SK-N-SH treated with all-trans-retinoic acid at 6 μM for 48 hours (cell line): ENCODE data around the gene EDARADD.

Experiments
- ARNTL ChIP-seq: fragments of 450-650 bp; formaldehyde crosslinking; IDR thresholded peaks from 2 replicates; pipeline ENCODE4 v1.5.0; 2020; ENCODE audit warnings: low read depth, mild to moderate bottlenecking, moderate library complexity, borderline replicate concordance
- BACH2 ChIP-seq: fragments of 250-450 bp; sonication (Bioruptor Pico); IDR thresholded peaks from 2 replicates; pipeline ENCODE4 v1.9.0; 2021; ENCODE audit warnings: mild to moderate bottlenecking, borderline replicate concordance
- CREB5 ChIP-seq: fragments of 250-450 bp; sonication (Bioruptor Pico); IDR thresholded peaks from 2 replicates; pipeline ENCODE4 v1.5.1; 2020; ENCODE audit warnings: low read depth, mild to moderate bottlenecking, moderate library complexity
- CSDC2 ChIP-seq: fragments of 250-450 bp; sonication (Bioruptor Pico); IDR thresholded peaks from 2 replicates; pipeline ENCODE4 v1.5.0; 2020; ENCODE audit warnings: mild to moderate bottlenecking, moderate library complexity
- CSRNP3 ChIP-seq: fragments of 250-450 bp; sonication (Bioruptor Pico); IDR thresholded peaks from 2 replicates; pipeline ENCODE4 v1.5.1; 2021; ENCODE audit warnings: mild to moderate bottlenecking, moderate library complexity
- ESRRG ChIP-seq: fragments of 250-450 bp; sonication (Bioruptor Pico); IDR thresholded peaks from 2 replicates; pipeline ENCODE4 v1.6.1; 2021; ENCODE audit warnings: mild to moderate bottlenecking
- ISL1 ChIP-seq: fragments of 250-450 bp; sonication (Bioruptor Pico); IDR thresholded peaks from 2 replicates; pipeline ENCODE4 v2.1.2; 2022; ENCODE audit warnings: mild to moderate bottlenecking, moderate library complexity
- PATZ1 ChIP-seq: fragments of 250-450 bp; sonication (Bioruptor Pico); IDR thresholded peaks from 2 replicates; pipeline ENCODE4 v1.8.0; 2020; ENCODE audit warnings: mild to moderate bottlenecking, moderate library complexity, borderline replicate concordance
- TCF4 ChIP-seq: fragments of 250-450 bp; sonication (Bioruptor Pico); IDR thresholded peaks from 2 replicates; pipeline ENCODE4 v1.8.0; 2021; ENCODE audit warnings: mild to moderate bottlenecking, moderate library complexity, borderline replicate concordance
- TOX ChIP-seq: fragments of 250-450 bp; sonication (Bioruptor Pico); IDR thresholded peaks from 2 replicates; pipeline ENCODE4 v1.8.0; 2021; ENCODE audit warnings: mild to moderate bottlenecking, moderate library complexity, borderline replicate concordance
- ZFP3 ChIP-seq: fragments of 250-450 bp; sonication (Bioruptor Pico); IDR thresholded peaks from 2 replicates; pipeline ENCODE4 v1.5.0; 2020; ENCODE audit warnings: mild to moderate bottlenecking, moderate library complexity
- ZFP30 ChIP-seq: fragments of 450-650 bp; formaldehyde crosslinking; IDR thresholded peaks from 2 replicates; pipeline ENCODE4 v1.5.0; 2022; ENCODE audit warnings: mild to moderate bottlenecking, moderate library complexity
- ZNF70 ChIP-seq: fragments of 450-650 bp; formaldehyde crosslinking; IDR thresholded peaks from 2 replicates; pipeline ENCODE4 v1.5.0; 2020; ENCODE audit warnings: mild to moderate bottlenecking, moderate library complexity
- ZNF8 ChIP-seq: fragments of 450-650 bp; formaldehyde crosslinking; IDR thresholded peaks from 2 replicates; pipeline ENCODE4 v1.5.0; 2020; ENCODE audit warnings: mild to moderate bottlenecking, moderate library complexity

GRCh38 chr1:236489710-236490377 lies 95.8 kb downstream of the EDARADD start:
- TF ChIP-seq ZFP30 (CRISPR knock-in tag) (no peak), BACH2 (CRISPR knock-in tag) (no peak), CREB5 (CRISPR knock-in tag) (no peak), PATZ1 (CRISPR knock-in tag) (no peak), ZNF8 (CRISPR knock-in tag) (no peak), CSDC2 (CRISPR knock-in tag) (no peak), ZNF70 (CRISPR knock-in tag) (no peak), ARNTL (CRISPR knock-in tag) (no peak), TCF4 (CRISPR knock-in tag) (no peak), TOX (no peak), CSRNP3 (CRISPR knock-in tag) (no peak), ESRRG (no peak), ISL1 (CRISPR knock-in tag) (no peak), ZFP3 (no peak)
